ENCODE results near the gene CARS2.
"Not testable (repeated sequence)": the region's sequence is repeated elsewhere in the genome, so short reads cannot be mapped to it uniquely, and the experiment has no call there.

The CARS2 gene

DNA sequence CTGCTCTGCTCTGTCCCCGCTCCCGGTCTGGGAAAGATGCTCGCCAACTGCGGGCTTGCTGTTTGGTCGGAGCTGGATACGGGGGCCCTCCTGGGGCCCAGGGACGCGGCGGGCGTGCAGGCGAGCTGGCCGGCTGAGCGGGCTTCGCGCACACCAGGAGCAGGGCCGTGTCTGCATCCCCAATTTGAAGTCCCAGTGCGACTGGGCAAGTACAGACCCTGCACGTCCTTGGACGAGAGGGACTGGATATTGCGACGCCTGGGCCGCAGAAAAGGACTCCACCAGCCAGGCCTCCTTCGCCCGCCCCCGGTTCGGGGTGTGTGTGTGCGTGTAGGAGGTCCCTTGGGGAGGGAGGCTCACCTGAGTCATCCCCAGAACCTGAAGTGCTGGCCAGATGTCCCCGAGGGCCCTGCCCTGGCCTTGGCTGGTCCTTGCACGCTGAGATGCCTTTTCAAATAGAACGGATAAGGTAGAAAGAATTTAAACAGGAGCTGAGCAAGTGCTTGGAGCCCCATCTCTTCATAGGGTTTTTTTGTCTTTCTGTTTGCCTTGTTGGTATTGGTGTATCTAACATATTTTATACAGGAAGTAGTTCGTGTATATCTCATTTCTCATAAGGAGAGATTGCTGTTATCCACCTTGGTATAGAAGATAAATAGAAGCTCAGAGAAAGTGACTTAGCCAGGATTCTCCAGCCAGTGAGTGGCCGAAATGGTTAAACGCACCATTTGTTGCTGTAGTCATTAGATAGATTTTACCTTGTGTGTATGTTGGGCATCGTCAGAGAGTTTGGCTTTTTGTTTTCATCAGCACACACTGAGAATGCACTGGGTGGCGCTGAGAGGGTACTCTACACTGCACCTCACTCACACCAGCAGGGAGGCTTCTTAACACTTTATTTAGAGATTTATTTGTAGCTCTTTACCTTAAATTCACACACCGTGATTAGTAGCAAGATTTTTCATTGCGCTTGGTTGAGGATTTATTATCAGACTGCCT is 89.5 kb downstream of the CARS2 start:
- DNase-seq (ENCODE audit: low read depth) = no peak

DNA sequence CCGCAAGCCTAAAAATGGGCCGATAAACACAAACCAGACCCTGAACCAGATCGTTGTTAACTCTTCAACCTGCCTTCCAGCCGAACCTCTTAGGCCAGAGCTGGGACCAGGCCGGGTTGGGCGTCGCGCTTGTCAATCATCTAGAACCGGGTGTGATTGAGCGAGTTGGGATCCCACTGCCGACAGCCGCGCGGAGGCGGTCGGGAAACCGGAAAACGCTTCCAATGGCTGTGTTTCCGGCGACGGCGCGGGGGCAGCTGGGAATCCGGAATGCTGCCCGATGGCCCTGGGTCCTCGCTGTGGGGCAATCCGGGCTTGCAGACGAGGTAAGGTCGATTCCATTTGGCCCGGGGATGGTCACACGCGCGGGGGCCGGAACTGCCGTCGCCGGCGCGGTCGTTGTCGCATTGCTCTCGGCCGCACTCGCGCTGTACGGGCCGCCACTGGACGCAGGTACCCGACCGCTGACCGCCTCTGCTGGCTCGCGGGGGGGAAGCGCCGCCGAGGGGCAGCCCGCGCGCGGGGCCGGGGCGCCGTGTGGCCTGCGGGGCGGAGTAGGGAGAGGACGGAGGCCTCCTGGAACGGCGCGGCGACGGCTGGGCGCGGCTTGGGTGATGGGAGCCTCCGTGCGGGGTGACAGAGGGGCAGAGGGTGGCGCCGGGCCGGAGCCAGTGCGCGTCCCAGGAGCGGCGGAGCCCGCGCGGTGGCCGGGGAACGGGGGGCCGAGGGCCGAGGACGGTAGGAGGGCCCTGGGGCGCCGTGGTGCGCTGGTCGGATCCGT is 90.4 kb downstream of the CARS2 start, which contains the start of gene NAXD:
Gene NAXD, plus strand, starts transcription at position 224 of the 781 bp plus-strand sequence. Its CDS starts 57 bp downstream, at position 281.
- DNase-seq (ENCODE audit: low read depth) = peak; percentile 63

DNA sequence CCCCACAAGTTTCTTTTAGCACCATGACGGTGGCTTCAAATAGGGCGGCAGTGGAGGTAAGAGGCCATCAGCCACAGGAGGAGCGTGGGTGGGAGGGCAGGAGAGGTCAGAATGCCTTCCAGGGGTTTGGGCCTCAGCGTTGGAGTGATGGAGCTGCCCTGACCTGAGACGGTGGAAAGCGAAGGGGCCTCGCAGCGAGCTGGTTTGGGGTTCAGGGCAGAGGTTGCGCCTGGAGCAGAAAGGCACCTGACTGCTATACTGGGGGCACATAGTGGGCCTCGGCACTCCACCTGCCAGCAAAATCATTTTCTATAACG is 91.0 kb downstream of the CARS2 start:
- no peak for DNase-seq (ENCODE audit: low read depth)

DNA sequence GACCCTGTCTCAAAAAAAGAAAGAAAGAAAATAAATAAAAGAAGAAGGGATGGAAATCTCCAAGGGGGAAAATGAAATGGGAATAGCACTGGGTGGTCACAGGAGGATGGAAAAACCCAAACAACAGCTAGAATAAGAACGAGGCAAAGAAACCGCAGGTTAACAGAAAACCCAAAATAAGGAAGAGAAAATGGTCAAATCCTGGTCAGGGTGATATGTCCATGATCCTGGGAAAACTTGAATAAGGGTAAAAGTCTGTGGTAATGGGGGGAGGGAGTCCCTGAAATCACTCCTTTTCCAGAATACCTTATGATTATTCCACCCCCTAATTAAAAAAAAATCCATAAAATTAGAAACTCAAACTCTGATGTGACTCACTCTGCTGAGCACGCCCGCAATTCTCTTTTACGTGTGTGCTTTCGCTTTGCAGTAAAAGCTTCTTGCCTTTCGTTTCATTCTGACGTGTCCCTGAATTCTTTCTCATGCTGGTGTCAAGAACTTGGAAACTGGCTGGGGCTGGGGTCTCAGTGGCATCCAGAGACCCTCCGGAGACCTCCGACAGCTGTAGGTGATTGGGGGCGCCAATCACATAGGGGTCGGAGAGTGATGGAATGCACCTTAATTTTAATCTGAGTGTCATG is 94.8 kb downstream of the CARS2 start:
- no peak for DNase-seq (ENCODE audit: low read depth)

DNA sequence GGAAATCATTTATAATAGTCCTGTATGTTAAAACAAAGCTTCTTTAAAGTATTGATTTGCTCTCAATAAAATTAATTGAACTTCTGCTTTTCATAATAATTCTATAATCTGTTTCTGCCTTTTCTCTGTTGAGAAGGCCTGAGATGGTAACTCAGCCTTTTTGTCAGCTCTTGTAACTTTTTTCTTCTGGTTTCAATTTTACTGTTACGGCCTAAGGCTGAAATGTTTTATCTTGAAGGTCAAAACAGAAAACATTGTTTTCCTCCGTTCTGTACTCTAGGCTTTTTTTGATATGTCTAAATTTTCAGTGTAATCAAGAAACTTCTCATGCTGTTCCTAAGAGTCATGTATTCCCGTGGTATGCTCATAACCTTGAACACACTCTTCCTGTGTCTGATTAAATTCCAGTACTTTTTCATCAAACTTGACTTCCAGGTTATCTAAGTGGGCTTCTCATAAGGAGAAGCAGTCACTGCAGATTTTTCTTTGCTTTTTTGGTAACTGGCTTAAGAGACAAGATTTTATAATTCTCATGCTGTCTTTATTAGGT is 98.2 kb downstream of the CARS2 start:
- no peak for DNase-seq (ENCODE audit: low read depth)

DNA sequence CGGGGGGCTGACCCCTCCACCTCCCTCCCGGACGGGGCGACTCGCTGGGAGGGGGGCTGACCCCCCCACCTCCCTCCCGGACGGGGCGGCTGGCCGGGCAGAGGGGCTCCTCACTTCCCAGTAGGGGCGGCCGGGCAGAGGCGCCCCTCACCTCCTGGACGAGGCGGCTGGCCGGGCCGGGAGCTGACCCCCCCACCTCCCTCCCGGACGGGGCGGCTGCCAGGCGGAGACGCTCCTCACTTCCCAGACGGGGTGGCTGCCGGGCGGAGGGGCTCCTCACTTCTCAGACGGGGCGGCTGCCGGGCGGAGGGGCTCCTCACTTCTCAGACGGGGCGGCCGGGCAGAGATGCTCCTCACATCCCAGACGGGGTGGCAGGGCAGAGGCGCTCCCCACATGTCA is 99.6 kb downstream of the CARS2 start:
- DNase-seq (ENCODE audit: low read depth) = not testable (repeated sequence)

DNA sequence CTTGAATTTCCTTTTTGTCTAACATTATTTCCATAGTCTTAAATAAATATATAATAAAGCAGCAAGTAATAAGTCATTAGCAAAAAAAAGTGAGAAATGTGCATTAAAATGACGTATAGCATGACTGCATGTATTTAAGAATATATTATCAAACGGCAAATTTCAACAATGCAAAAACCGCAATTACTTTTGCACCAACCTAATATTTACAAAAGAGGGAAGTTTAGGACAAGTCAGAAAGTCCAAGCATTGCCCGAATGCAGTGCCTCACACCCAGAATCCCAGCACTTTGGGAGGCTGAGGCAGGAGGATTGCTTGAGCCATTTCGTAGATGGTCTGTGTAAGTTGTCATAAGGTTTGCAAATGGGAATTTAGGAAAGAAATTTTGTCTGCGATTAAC is 100.8 kb downstream of the CARS2 start:
- no peak for DNase-seq (ENCODE audit: low read depth)

DNA sequence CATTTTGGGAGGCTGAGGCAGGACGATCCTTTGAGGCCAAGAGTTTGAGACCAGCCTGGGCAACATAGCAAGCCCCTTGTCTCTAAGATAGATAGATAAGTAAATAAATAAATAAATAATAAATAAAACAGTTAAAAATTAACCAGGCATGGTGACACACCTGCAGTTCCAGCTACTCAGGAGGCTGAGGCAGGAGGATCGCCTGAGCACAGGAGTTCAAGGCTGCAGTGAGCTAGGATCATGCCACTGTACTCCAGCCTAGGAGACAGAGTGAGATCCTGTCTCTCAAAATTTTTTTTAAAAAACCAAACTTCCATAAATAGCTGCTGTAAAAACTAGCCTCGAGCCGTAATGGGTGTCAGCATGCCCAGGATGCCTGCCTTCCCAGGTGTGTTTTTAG is 104.9 kb downstream of the CARS2 start:
- DNase-seq (ENCODE audit: low read depth) = no peak

DNA sequence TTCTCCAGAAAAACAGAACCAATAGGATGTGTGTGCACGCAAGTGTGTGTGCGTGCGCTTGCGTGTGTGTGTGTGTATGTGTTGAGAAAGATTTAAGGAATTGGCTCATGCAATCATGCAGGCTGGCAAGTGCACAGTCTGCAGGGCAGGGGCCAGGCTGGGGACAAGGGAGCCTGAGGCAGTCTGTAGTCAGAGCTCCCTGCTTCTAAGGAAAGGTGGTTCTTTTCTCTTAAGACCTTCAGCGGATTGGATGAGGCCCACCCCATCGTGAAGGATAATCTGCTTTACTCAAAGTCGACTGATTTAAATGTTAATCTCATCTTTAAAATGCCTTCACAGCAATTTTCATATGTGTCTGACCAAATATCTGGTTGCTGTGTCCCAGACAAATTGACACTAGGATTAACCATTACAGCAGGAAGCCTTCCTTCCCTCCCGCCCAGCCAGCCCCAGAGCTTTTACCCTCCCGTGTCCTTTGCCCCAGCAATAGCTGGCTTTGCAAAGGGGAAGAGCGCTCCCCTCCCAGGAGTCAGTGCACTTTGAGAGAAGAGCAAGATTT is 105.6 kb downstream of the CARS2 start:
- no peak for DNase-seq (ENCODE audit: low read depth)

DNA sequence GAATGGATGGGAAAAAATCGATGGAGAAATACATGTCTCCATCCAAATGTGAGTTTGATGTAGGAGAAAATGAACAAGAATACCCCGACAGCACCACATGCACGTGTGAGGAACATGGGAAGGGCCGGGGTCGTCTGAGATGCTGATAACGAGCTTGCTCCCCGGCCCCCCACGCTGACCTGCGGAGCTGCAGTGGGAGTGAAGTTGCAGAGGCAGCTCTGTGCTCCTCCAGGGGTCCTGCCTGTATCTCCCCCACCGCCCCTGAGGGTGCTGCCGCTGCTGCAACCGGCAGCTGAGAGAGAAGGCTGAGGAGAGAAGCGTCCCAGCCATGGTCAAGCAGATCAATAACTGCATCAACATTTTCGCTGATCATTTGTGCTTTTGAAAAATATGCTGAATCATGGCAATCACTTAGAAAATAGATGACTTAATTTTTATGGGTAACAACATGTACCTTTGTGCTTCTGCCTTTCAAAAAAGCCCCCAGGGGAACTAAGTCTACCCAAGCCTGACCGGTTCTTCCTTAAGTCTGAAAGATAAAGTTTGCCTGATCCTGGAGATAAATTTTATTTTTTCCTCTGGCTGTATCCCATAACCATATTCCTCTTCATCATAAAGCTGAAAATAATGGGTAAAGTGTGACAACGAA is 108.8 kb downstream of the CARS2 start:
- no peak for DNase-seq (ENCODE audit: low read depth)

DNA sequence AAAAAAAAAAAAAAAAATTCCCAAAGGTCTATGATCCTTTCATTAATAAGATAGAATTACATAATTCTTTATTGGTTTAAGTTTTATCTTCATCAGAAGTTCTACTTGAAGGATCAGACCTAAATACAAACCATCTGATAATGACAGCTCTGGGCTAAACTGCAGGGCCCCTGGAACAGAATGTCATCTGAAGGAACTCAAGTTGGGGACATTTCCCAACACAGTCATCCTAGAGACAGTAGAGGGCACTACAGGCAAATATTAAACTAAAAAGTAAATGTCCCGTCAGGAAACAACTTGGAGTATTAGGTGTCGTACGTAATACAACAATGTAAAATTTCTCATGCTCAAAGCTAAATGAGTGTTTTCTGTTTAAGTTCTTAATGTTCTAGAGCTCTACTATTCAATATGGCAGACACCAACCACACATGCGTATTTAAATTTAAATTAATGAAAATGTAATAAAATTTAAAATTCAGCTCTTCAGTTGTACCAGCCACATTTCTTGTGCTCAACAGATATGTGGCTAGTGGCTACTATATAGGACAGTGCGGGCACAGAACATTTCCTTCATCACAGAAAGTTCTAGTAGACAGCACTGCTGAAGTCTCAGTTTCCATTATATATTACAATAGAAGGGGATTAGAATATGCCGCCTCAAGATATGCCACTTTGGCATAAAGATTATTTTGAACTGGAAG is 112.3 kb downstream of the CARS2 start:
- peak; percentile 8 for DNase-seq (ENCODE audit: low read depth)

DNA sequence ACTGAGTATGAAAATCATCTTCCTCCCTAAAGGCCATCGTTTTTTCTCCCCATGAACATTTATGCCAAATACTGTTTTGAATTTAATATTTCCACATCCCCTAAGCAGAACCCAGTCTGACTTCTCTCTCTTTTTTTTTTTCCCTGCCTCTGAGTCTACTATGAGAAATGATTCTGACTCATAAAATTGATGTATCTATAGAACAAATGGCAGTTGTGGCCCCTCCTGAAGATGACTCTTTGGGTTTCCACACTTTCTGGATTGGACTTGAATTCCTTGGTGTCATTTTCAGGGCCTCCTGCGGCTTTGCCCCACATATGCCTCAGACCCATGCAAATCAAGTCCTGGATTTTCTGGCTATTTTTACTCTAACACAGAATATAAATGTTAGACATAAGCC is 113.3 kb downstream of the CARS2 start:
- no peak for DNase-seq (ENCODE audit: low read depth)

Data from HS-27A (cell line).